ENCODE measurements around the gene SNX27.
"Not testable (repeated sequence)": the region's sequence is repeated elsewhere in the genome, so short reads cannot be mapped to it uniquely, and the experiment has no call there.

SNX27 gene

GRCh38 chr1:151635479-151636072 lies 23.7 kb downstream of the SNX27 start:
- TF ChIP-seq CTCF (IDR thresholded peaks at IDR 0.05; ENCODE audit: low read depth, low read length), result no peak
- no peak for DNase-seq (ENCODE audit: low read depth, low spot score)
- H3K4me3 ChIP-seq (ENCODE audit: low read depth, low read length), result no peak overlapping the region
- in situ Hi-C loops (cut with HindIII; ENCODE audit: low sequenced_read_pairs), result no loop called here

GRCh38 chr1:151638074-151638775 lies 26.4 kb downstream of the SNX27 start:
- no peak overlapping the region for H3K4me3 ChIP-seq (ENCODE audit: low read depth, low read length)
- TF ChIP-seq CTCF (IDR thresholded peaks at IDR 0.05; ENCODE audit: low read depth, low read length), result no peak
- in situ Hi-C loops (cut with HindIII; ENCODE audit: low sequenced_read_pairs), result no loop called here
- DNase-seq (ENCODE audit: low read depth, low spot score), result no peak

- TF ChIP-seq CTCF (IDR thresholded peaks at IDR 0.05; ENCODE audit: low read depth, low read length), result no peak
- no peak overlapping the region for H3K4me3 ChIP-seq (ENCODE audit: low read depth, low read length)
- in situ Hi-C loops (cut with HindIII; ENCODE audit: low sequenced_read_pairs), result no loop called here
- DNase-seq (ENCODE audit: low read depth, low spot score), result no peak
Observed at GRCh38 chr1:151638812-151639211, 27.0 kb downstream of the SNX27 start.

- TF ChIP-seq CTCF (IDR thresholded peaks at IDR 0.05; ENCODE audit: low read depth, low read length), result no peak
- peak; percentile 32 for DNase-seq (ENCODE audit: low read depth, low spot score)
- no peak overlapping the region for H3K4me3 ChIP-seq (ENCODE audit: low read depth, low read length)
- in situ Hi-C loops (cut with HindIII; ENCODE audit: low sequenced_read_pairs), result no loop called here
Observed at GRCh38 chr1:151639466-151639865, 27.6 kb downstream of the SNX27 start.

- TF ChIP-seq CTCF (IDR thresholded peaks at IDR 0.05; ENCODE audit: low read depth, low read length), result no peak
- no peak overlapping the region for H3K4me3 ChIP-seq (ENCODE audit: low read depth, low read length)
- in situ Hi-C loops (cut with HindIII; ENCODE audit: low sequenced_read_pairs), result no loop called here
- DNase-seq (ENCODE audit: low read depth, low spot score), result no peak
Observed at GRCh38 chr1:151641229-151641628, 29.4 kb downstream of the SNX27 start.

- in situ Hi-C loops (cut with HindIII; ENCODE audit: low sequenced_read_pairs); H3K4me3 ChIP-seq (ENCODE audit: low read depth, low read length); DNase-seq (ENCODE audit: low read depth, low spot score): not testable (repeated sequence)
Observed at GRCh38 chr1:151643085-151643484, 31.2 kb downstream of the SNX27 start.

- no peak for TF ChIP-seq CTCF (IDR thresholded peaks at IDR 0.05; ENCODE audit: low read depth, low read length)
- no peak for DNase-seq (ENCODE audit: low read depth, low spot score)
- H3K4me3 ChIP-seq (ENCODE audit: low read depth, low read length), result no peak overlapping the region
- in situ Hi-C loops (cut with HindIII; ENCODE audit: low sequenced_read_pairs), result no loop called here
Observed at GRCh38 chr1:151644001-151644400, 32.2 kb downstream of the SNX27 start.

Measured in astrocyte of the spinal cord (primary cell).